HUES6 (cell line): ENCODE results near the gene TAF11L9.
"Not testable (repeated sequence)": the region's sequence is repeated elsewhere in the genome, so short reads cannot be mapped to it uniquely, and the experiment has no call there.

Source experiments
- H3K27ac ChIP-seq: 2 replicates; pipeline ENCODE4 v1.7.0; 2013; ENCODE audit warnings: low read depth, mild to moderate bottlenecking, low read length, inconsistent platforms
- H3K27me3 ChIP-seq: 2 replicates; pipeline ENCODE4 v1.6.1; 2013; ENCODE audit warnings: low read length; ENCODE audit not compliant: control insufficient read depth, insufficient read depth
- H3K36me3 ChIP-seq: 2 replicates; pipeline ENCODE4 v1.6.1; 2013; ENCODE audit warnings: low read length; ENCODE audit not compliant: control insufficient read depth, insufficient read depth
- H3K4me1 ChIP-seq: 2 replicates; pipeline ENCODE4 v1.6.1; 2013; ENCODE audit warnings: low read length; ENCODE audit not compliant: control insufficient read depth, insufficient read depth
- H3K4me3 ChIP-seq: 2 replicates; pipeline ENCODE4 v1.5.1; 2013; ENCODE audit warnings: low read depth, low read length
- H3K9ac ChIP-seq: one replicate; pipeline ENCODE4 v1.6.1; 2013; ENCODE audit warnings: mild to moderate bottlenecking, low read length
- H3K9me3 ChIP-seq: 2 replicates; pipeline ENCODE4 v1.6.1; 2013; ENCODE audit warnings: low read depth, low read length; ENCODE audit not compliant: control insufficient read depth, insufficient read depth

Gene TAF11L9

GRCh38 chr5:17594255-17594654, at the start of gene TAF11L9:
Gene TAF11L9, minus strand, starts transcription at chr5:17594394.
- not testable (repeated sequence) for H3K4me3 ChIP-seq, H3K9me3 ChIP-seq, H3K4me1 ChIP-seq, H3K36me3 ChIP-seq, H3K27me3 ChIP-seq, H3K27ac ChIP-seq, H3K9ac ChIP-seq

GRCh38 chr5:17634160-17634559, 40.0 kb upstream of the TAF11L9 start, which contains the start of gene TAF11L14:
Gene TAF11L14, plus strand, starts transcription at chr5:17634460.
- no peak within 1 kb of the TSS for H3K27ac ChIP-seq
- no peak within 1 kb of the TSS for H3K4me3 ChIP-seq

GRCh38 chr5:17631788-17632187, 37.6 kb upstream of the TAF11L9 start, which contains the start of gene TAF11L13:
Gene TAF11L13, plus strand, starts transcription at chr5:17632088.
- not testable (repeated sequence) for H3K9me3 ChIP-seq, H3K27me3 ChIP-seq

More at GRCh38 chr5:17634160-17634559, 40.0 kb upstream of the TAF11L9 start, which contains the start of gene TAF11L14:
- Histone ChIP-seq H3K9me3 (no peaks in the 10 kb centered on the region), H3K27me3 (no peaks in the 10 kb centered on the region), H3K4me1 (no peaks in the 10 kb centered on the region), H3K36me3 (no peaks in the 10 kb centered on the region), H3K9ac (no peak within 1 kb of the TSS)

GRCh38 chr5:17625686-17626085, 31.5 kb upstream of the TAF11L9 start:
- Histone ChIP-seq H3K27ac (no peak overlapping the region), H3K4me3 (no peak overlapping the region), H3K36me3 (no peaks in the 10 kb centered on the region), H3K9me3 (no peaks in the 10 kb centered on the region), H3K9ac (no peak overlapping the region), H3K27me3 (no peaks in the 10 kb centered on the region), H3K4me1 (no peaks in the 10 kb centered on the region)

More at GRCh38 chr5:17631788-17632187, 37.6 kb upstream of the TAF11L9 start, which contains the start of gene TAF11L13:
- not testable (repeated sequence) for H3K36me3 ChIP-seq, H3K4me3 ChIP-seq, H3K27ac ChIP-seq, H3K9ac ChIP-seq, H3K4me1 ChIP-seq

- H3K36me3 ChIP-seq = no peaks in the 10 kb centered on the region
- H3K4me3 ChIP-seq = no peak overlapping the region
- H3K9me3 ChIP-seq = no peaks in the 10 kb centered on the region
- no peak overlapping the region for H3K9ac ChIP-seq
- no peaks in the 10 kb centered on the region for H3K4me1 ChIP-seq
- H3K27me3 ChIP-seq = no peaks in the 10 kb centered on the region
- H3K27ac ChIP-seq = no peak overlapping the region
These were observed 26.4 kb upstream of the TAF11L9 start for GRCh38 chr5:17620627-17621026.

GRCh38 chr5:17619354-17619753, 25.2 kb upstream of the TAF11L9 start:
- no peaks in the 10 kb centered on the region for H3K9me3 ChIP-seq
- H3K9ac ChIP-seq = no peak overlapping the region
- H3K36me3 ChIP-seq = no peaks in the 10 kb centered on the region
- H3K27me3 ChIP-seq = no peaks in the 10 kb centered on the region
- no peaks in the 10 kb centered on the region for H3K4me1 ChIP-seq
- H3K4me3 ChIP-seq = no peak overlapping the region
- no peak overlapping the region for H3K27ac ChIP-seq

- Histone ChIP-seq H3K27me3 (no peaks in the 10 kb centered on the region), H3K9me3 (no peaks in the 10 kb centered on the region), H3K9ac (no peak overlapping the region), H3K27ac (no peak overlapping the region), H3K4me3 (no peak overlapping the region), H3K36me3 (no peaks in the 10 kb centered on the region), H3K4me1 (no peaks in the 10 kb centered on the region)
These were observed 20.8 kb upstream of the TAF11L9 start for GRCh38 chr5:17614872-17615605.

- H3K4me1 ChIP-seq, H3K36me3 ChIP-seq, H3K9me3 ChIP-seq, H3K4me3 ChIP-seq, H3K27me3 ChIP-seq, H3K9ac ChIP-seq, H3K27ac ChIP-seq: not testable (repeated sequence)
These were observed 15.9 kb upstream of the TAF11L9 start, which contains the start of gene TAF11L12 for GRCh38 chr5:17610092-17610491. Gene TAF11L12, plus strand, starts transcription at chr5:17610392.

- H3K9ac ChIP-seq, H3K4me3 ChIP-seq, H3K36me3 ChIP-seq, H3K27ac ChIP-seq, H3K27me3 ChIP-seq, H3K4me1 ChIP-seq, H3K9me3 ChIP-seq: not testable (repeated sequence)
These were observed 13.3 kb upstream of the TAF11L9 start for GRCh38 chr5:17607461-17607860.

GRCh38 chr5:17604951-17605350, 10.8 kb upstream of the TAF11L9 start:
- H3K27ac ChIP-seq = no peak overlapping the region
- no peaks in the 10 kb centered on the region for H3K9me3 ChIP-seq
- no peaks in the 10 kb centered on the region for H3K36me3 ChIP-seq
- no peak overlapping the region for H3K9ac ChIP-seq
- no peaks in the 10 kb centered on the region for H3K4me1 ChIP-seq
- H3K4me3 ChIP-seq = no peak overlapping the region
- no peaks in the 10 kb centered on the region for H3K27me3 ChIP-seq

GRCh38 chr5:17603880-17604279, 9.7 kb upstream of the TAF11L9 start, which contains the start of gene TAF11L11:
Gene TAF11L11, plus strand, starts transcription at chr5:17604183.
- not testable (repeated sequence) for H3K4me1 ChIP-seq, H3K9ac ChIP-seq, H3K27ac ChIP-seq, H3K36me3 ChIP-seq, H3K4me3 ChIP-seq, H3K27me3 ChIP-seq, H3K9me3 ChIP-seq
